ENCODE data around the gene VRK2.
"Not testable (repeated sequence)": the region's sequence is repeated elsewhere in the genome, so short reads cannot be mapped to it uniquely, and the experiment has no call there.

Gene VRK2

GRCh38 chr2:58168130-58168529 is 121.5 kb downstream of the VRK2 start:
- not testable (repeated sequence) for DNase-seq (ENCODE audit: low spot score)

GRCh38 chr2:58169845-58170244 is 123.2 kb downstream of the VRK2 start:
- not testable (repeated sequence) for DNase-seq (ENCODE audit: low spot score)

GRCh38 chr2:58170334-58170933 is 123.8 kb downstream of the VRK2 start:
- not testable (repeated sequence) for DNase-seq (ENCODE audit: low spot score)

GRCh38 chr2:58171831-58172230 is 125.2 kb downstream of the VRK2 start:
- DNase-seq (ENCODE audit: low spot score), result not testable (repeated sequence)

- DNase-seq (ENCODE audit: low spot score), result not testable (repeated sequence)
These were observed 130.6 kb downstream of the VRK2 start for GRCh38 chr2:58177187-58177586.

- DNase-seq (ENCODE audit: low spot score), result not testable (repeated sequence)
These were observed 133.6 kb downstream of the VRK2 start for GRCh38 chr2:58180175-58180574.

- no peak for DNase-seq (ENCODE audit: low spot score)
These were observed 134.0 kb downstream of the VRK2 start for GRCh38 chr2:58180635-58181034.

GRCh38 chr2:58182527-58182926 is 135.9 kb downstream of the VRK2 start:
- no peak for DNase-seq (ENCODE audit: low spot score)

GRCh38 chr2:58186501-58186900 is 139.9 kb downstream of the VRK2 start:
- DNase-seq (ENCODE audit: low spot score), result no peak

GRCh38 chr2:58187022-58187421 is 140.4 kb downstream of the VRK2 start:
- not testable (repeated sequence) for DNase-seq (ENCODE audit: low spot score)

GRCh38 chr2:58194458-58194857 is 147.9 kb downstream of the VRK2 start:
- no peak for DNase-seq (ENCODE audit: low spot score)

GRCh38 chr2:58195662-58196061 is 149.1 kb downstream of the VRK2 start:
- no peak for DNase-seq (ENCODE audit: low spot score)

- DNase-seq (ENCODE audit: low spot score), result no peak
These were observed 151.3 kb downstream of the VRK2 start for GRCh38 chr2:58197894-58198293.

- DNase-seq (ENCODE audit: low spot score), result no peak
These were observed 155.8 kb downstream of the VRK2 start for GRCh38 chr2:58202404-58202803.

GRCh38 chr2:58203018-58203417 is 156.4 kb downstream of the VRK2 start:
- no peak for DNase-seq (ENCODE audit: low spot score)

GRCh38 chr2:58204195-58204959 is 157.8 kb downstream of the VRK2 start:
- no peak for DNase-seq (ENCODE audit: low spot score)

- no peak for DNase-seq (ENCODE audit: low spot score)
These were observed 160.2 kb downstream of the VRK2 start for GRCh38 chr2:58206785-58207184.

GRCh38 chr2:58207189-58207588 is 160.6 kb downstream of the VRK2 start:
- DNase-seq (ENCODE audit: low spot score), result no peak

Data from GM03348 (cell line).